PC-3 (cell line): Measurements from ENCODE around the gene WIPF3. TPM values are rescaled to one million over a fixed set of nuclear protein-coding genes. Genes with fewer than 3 reads are reported as not detected.

Experiments
- ATAC-seq: fragments of 200-7000 bp; cut with Tn5 transposase; 2 replicates; pipeline ENCODE4 v1.9.1; 2020; ENCODE audit warnings: mild to moderate bottlenecking, moderate library complexity
- BruUV-seq: library from RNA; stranded (reverse); fragments of 400-500 nt; replicated peaks from 2 replicates; lab custom pipeline; 2021; lab: Mats Ljungman, UMichigan
- CTCF ChIA-PET: fragments of 300-600 bp; sonication (Branson Sonifier 250); formaldehyde crosslinking; loops from one replicate; lab custom pipeline; 2022; ENCODE audit warnings: antibody characterized with exemption; lab: Charles Lee
- POLR2A ChIA-PET: fragments of 300-600 bp; sonication (Branson Sonifier 250); formaldehyde crosslinking; loops from one replicate; lab custom pipeline; 2022; ENCODE audit warnings: antibody characterized with exemption; ENCODE audit not compliant: unreplicated experiment; lab: Charles Lee
- DNase-seq: peaks from one replicate; pipeline ENCODE4 v3.0.0-alpha.2; 2015
- H2AFZ ChIP-seq: fragments of 300-600 bp; sonication (generic); 2 replicates; pipeline ENCODE4 v1.6.0; 2016; ENCODE audit warnings: antibody characterized with exemption, low read length
- H3F3A ChIP-seq: fragments of 300-600 bp; sonication (generic); one replicate; pipeline ENCODE4 v1.6.0; 2017; ENCODE audit warnings: antibody characterized with exemption, low read length, control low read depth, mild to moderate bottlenecking; ENCODE audit not compliant: unreplicated experiment
- H3K27ac ChIP-seq: fragments of 300-600 bp; sonication (generic); 2 replicates; pipeline ENCODE4 v1.5.1; 2016; ENCODE audit warnings: mild to moderate bottlenecking, low read length
- H3K27me3 ChIP-seq: fragments of 300-600 bp; sonication (generic); 2 replicates; pipeline ENCODE4 v1.6.1; 2016; ENCODE audit warnings: low read length, mixed read lengths
- H3K36me3 ChIP-seq: fragments of 300-600 bp; sonication (generic); 2 replicates; pipeline ENCODE4 v1.6.1; 2016; ENCODE audit warnings: low read depth, mixed run types, low read length, mixed read lengths
- H3K4me1 ChIP-seq: fragments of 300-600 bp; sonication (generic); 2 replicates; pipeline ENCODE4 v1.5.1; 2016; ENCODE audit warnings: low read length; ENCODE audit not compliant: insufficient read depth
- H3K4me2 ChIP-seq: fragments of 300-600 bp; sonication (generic); 2 replicates; pipeline ENCODE4 v1.6.0; 2016; ENCODE audit warnings: low read length
- H3K4me3 ChIP-seq: fragments of 300-600 bp; sonication (generic); 2 replicates; pipeline ENCODE4 v1.5.1; 2016; ENCODE audit warnings: mild to moderate bottlenecking, low read length, mixed read lengths
- H3K79me2 ChIP-seq: fragments of 300-600 bp; sonication (generic); 2 replicates; pipeline ENCODE4 v1.6.1; 2017; ENCODE audit warnings: low read length, mixed read lengths
- H3K9ac ChIP-seq: fragments of 300-600 bp; sonication (generic); 2 replicates; pipeline ENCODE4 v1.6.0; 2016; ENCODE audit warnings: mild to moderate bottlenecking, low read length
- H3K9me2 ChIP-seq: fragments of 300-600 bp; sonication (generic); replicated peaks from 2 replicates; pipeline ENCODE4 v1.6.1; 2016; ENCODE audit warnings: mixed run types, low read length, mixed read lengths
- H3K9me3 ChIP-seq: fragments of 300-600 bp; sonication (generic); 2 replicates; pipeline ENCODE4 v1.6.1; 2016; ENCODE audit warnings: low read length, mixed read lengths
- H4K20me1 ChIP-seq: fragments of 300-600 bp; sonication (generic); 2 replicates; pipeline ENCODE4 v1.6.1; 2016; ENCODE audit warnings: low read length, mixed read lengths
- CTCF ChIP-seq: fragments of 300-600 bp; sonication (generic); conservative IDR thresholded peaks from 2 replicates; pipeline ENCODE4 v1.5.1; 2017; ENCODE audit warnings: antibody characterized with exemption, low read depth, mild to moderate bottlenecking, low read length
- EZH2 ChIP-seq: fragments of 300-600 bp; sonication (generic); IDR thresholded peaks from one replicate; pipeline ENCODE4 v1.6.1; 2017; ENCODE audit warnings: antibody characterized with exemption, mild to moderate bottlenecking, low read length; ENCODE audit not compliant: unreplicated experiment
- EZH2phosphoT487 ChIP-seq: fragments of 300-600 bp; sonication (generic); IDR thresholded peaks from 2 replicates; pipeline ENCODE4 v1.6.1; 2018; ENCODE audit warnings: mild to moderate bottlenecking, antibody characterized with exemption, low read length, borderline replicate concordance
- intact Hi-C: fragments of 100-400 bp; cut with micrococcal nuclease; formaldehyde crosslinking; loops from 2 replicates; pipeline ENCODE4 v1.9.0; 2023
- total RNA-seq: library from RNA; depleted of rRNA; stranded (reverse); fragments of >200 nt; gene quantifications from 2 replicates; pipeline ENCODE4 v1.2.3, GENCODE V29; 2014

WIPF3 gene
- total RNA-seq, 1 experiment from 2014 or later, result 3.4 TPM

GRCh38 chr7:29955799-29956486 lies 149.6 kb downstream of the WIPF3 start:
- ChIA-PET POLR2A (no interaction called here), CTCF (no interaction called here)

GRCh38 chr7:29956487-29956836 lies 150.2 kb downstream of the WIPF3 start:
- Histone ChIP-seq H3K9me3 (no peaks in the 10 kb centered on the region), H2AFZ (no peak overlapping the region), H3K79me2 (no peaks in the 10 kb centered on the region), H3K27me3 (no peaks in the 10 kb centered on the region), H3K27ac (no peak overlapping the region), H3K4me3 (no peak overlapping the region), H3K4me2 (no peak overlapping the region), H4K20me1 (no peaks in the 10 kb centered on the region), H3K9me2 (no peaks in the 10 kb centered on the region), H3F3A (no peaks in the 10 kb centered on the region), H3K36me3 (peaks cover 11% of the 10 kb centered on the region; the same call in 1 of the 2 replicates), H3K4me1 (no peaks in the 10 kb centered on the region), H3K9ac (no peak overlapping the region)
- POLR2A ChIA-PET, result no interaction called here
- DNase-seq (no peak), ATAC-seq (no peak)
- BruUV-seq, result no TSS peak
- TF ChIP-seq EZH2 (no peak), CTCF (no peak), EZH2phosphoT487 (no peak)
- CTCF ChIA-PET, result no interaction called here
- intact Hi-C loops, result no loop called here

More at GRCh38 chr7:29955799-29956486, 149.6 kb downstream of the WIPF3 start:
- no peak overlapping the region for H3K27ac ChIP-seq
- H3K4me3 ChIP-seq, result no peak overlapping the region
- H3K79me2 ChIP-seq, result no peaks in the 10 kb centered on the region
- ATAC-seq (no peak), DNase-seq (no peak)
- TF ChIP-seq EZH2 (no peak), EZH2phosphoT487 (no peak), CTCF (no peak)
- no peaks in the 10 kb centered on the region for H3F3A ChIP-seq
- peaks cover 16% of the 10 kb centered on the region for H3K36me3 ChIP-seq
- H4K20me1 ChIP-seq, result no peaks in the 10 kb centered on the region
- no TSS peak for BruUV-seq
- no peaks in the 10 kb centered on the region for H3K9me2 ChIP-seq
- H3K9me3 ChIP-seq, result no peaks in the 10 kb centered on the region
- H3K27me3 ChIP-seq, result no peaks in the 10 kb centered on the region
- H3K4me2 ChIP-seq, result no peak overlapping the region
- H3K4me1 ChIP-seq, result no peaks in the 10 kb centered on the region
- intact Hi-C loops, result no loop called here
- no peak overlapping the region for H3K9ac ChIP-seq
- no peak overlapping the region for H2AFZ ChIP-seq
